Kidney glomerular epithelial cell (primary cell): Measurements from ENCODE around the gene CLK1.
"Not testable (repeated sequence)": the region's sequence is repeated elsewhere in the genome, so short reads cannot be mapped to it uniquely, and the experiment has no call there.

Experiments
- DNase-seq: peaks from one replicate; lab custom pipeline; 2025; lab: John Stamatoyannopoulos, UW

CLK1 gene

DNA sequence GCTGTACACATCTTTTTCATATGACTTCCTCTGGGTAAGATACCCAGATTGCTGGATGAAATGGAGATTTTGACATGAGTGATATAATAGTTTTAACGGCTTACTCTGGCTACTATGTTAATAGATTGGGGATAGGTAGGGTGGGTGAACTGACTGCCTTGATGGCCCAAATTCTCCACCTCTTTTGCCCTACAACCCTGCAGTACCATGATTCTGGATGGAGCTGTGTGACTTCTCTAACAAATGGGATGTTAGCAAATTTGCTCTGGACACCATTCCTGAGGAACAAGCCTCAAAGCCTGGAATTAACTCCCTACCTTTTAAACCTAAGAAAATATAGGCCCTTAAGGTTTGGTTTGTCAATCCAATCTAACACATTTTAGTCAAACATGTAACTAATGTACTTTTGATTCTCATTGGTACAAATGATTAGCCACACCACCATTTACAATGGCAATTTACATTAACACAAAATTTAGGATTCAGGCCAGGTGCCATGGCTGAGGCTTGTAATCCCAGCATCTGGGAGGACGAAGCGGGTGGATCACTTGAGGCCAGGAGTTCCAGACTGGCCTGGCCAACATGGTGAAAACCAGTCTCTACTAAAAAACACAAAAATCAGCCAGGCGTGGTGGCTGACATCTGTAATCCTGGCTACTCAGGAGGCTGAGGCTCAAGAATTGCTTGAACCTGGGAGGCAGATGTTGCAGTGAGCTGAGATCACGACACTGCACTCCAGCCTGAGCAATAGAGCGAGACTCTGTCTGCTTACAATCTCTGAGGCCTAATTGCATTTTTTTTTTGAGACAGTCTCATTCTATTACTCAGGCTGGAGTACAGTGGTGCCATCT is 12.8 kb downstream of the CLK1 start:
- no peak for DNase-seq

DNA sequence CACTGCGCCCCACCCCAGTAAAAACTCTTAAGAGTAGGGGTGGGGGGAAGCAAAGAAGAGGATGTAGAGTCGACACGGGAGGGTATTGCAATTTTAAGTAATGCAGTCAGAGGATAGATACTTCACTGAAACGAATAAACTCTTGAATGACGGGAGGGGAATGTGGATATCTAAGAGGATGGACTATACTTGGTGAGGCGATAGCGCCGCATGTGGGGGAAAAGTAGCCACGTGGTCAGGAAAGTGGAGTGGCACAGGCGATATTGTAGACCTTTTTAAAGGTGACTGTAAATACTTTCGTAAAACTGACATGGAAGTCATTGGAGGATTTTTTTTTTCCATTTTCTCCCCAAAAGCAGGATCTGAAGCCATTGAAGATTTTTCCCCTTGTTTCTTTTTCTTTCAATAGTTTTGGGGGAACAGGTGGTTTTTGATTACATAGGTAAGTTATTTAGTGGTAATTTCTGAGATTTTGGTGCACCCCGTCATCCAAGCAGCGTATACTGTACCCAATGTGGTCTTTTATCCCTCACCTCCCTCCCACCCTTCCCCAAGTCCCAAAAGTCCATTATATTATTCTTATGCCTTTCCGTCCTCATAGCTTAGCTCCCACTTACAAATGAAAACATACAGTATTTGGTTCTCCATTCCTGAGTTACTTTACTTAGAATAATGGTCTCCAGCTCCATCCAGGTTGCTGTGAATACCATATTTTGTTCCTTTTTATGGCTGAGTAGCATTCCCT is 13.8 kb downstream of the CLK1 start:
- no peak for DNase-seq

DNA sequence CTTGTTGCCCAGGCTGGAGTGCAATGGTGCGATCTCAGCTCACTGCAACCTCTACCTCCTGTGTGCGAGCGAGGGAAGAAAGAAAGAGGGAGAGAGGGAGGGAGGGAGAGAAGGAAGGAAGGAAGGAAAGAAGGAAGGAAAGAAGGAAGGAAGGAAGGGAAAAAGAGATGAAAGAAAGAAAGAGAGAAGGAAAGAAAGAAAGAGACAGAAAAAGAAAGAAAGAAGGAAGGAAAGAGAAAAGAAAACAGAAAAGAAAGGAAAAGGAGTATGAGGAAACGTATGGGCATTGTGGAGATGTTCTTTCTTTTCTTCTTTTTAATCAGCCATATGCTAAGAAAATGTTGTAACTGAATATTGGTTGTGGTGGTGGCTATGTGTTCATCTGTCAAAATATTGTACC is 16.5 kb downstream of the CLK1 start:
- DNase-seq: no peak

DNA sequence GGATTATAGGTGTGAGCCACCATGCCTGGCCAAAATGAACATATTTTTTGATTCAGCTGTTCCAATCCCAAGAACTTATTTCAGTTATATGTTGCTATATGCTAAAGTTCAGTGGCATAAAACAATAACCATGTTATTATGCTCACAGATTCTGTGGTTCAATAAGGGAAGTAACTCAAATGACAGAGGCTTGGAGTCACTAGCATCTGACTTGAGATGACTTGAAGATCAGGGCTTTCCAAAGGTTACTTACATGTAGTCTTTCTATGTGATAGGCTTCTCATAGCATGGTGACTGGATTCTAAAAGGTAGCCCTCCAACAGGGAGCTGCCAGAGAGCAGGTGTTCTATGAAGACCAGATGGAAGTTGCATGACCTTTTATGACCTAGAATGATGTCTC is 17.2 kb downstream of the CLK1 start:
- DNase-seq: no peak

DNA sequence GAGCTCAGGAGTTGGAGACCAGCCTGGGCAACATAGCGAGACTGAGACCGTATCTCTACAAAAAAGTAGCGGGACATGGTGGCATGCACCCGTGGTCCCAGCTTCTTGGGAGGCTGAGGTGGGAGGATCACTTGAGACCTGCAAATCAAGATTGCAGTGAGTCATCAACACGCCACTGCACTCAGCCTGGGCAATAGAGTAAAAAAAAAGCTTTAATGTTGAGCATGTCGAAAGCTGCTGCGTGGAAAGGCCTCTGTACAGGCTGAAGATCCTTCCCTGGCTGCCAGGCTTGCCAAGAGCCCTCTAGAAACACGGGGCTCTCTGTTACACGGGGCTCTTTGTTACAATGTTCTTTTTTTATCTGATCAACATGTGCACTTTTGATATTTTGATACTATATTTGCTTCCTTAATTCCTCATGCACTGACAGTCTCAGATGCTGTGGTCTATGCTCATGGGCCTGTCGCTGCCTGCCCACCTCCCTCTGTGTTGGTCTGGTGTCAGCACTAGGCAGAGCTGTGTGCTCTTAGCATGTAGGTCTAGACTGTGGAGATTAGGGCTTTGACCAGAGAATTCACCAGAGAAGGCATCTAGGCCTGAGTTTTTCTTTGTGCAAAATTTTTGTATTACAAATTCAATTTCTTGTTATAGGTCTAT is 18.7 kb downstream of the CLK1 start:
- DNase-seq: no peak

DNA sequence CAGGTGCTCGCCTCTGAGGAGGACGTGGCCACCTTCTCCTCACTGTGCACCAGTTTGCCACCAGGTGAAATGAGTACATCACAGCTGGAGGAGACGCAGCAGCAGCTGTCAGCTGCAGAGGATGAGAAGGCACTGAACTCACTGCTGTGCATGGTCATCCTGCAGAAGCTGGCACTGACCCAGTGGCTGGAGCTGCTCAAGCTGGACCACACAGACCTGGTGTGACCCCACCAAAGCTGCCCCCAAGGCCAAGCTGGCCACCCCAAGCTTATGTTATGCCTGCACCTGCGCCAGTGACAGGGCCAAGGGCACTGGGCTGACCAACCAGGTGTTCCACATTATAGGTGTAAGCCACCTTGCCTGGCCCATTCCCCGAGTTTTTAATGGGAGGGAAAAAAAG is 19.3 kb downstream of the CLK1 start:
- no peak for DNase-seq

DNA sequence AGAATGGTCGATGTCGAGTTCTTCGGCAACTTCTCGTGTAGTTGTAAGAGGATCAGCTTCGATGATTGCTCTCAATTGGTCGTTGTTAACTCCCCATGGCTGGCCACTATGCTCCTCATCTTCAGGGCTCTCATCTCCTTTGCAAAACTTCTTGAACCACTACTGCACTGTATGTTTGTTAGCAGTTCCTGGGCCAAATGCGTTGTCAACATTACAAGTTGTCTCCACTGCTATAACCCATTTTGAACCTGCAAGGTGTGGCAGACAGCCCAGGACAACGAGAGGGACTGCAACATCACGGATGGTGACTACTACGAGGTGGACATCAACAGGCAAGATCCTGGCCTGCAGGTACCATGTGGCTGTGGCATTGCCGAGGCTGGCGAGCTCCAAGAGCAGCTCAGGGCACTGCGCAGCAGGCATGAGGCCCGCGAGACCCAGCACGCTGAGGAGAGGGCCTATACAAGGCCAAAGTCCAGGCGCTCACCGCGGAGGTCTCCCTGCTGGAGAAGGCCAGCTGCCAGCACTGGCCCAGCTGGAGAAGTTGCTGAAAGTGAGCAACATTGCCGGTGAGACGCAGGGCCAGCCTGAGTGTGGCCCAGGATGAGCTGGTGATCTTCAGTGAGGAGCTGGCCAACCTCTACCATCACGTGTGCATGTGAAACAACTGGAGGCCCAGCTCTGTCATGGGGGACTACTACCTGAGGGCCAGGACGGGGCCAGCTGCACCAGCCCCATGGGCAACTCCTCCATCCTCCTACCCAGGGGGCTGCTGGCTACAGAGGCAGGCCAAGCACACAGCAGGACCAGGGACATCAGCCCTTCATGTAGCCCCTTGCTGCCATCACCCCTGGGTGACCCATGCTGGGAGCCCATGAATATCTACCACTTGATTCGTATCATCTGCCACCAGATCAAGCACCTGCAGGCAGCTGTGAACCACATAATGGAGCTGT is 20.2 kb downstream of the CLK1 start:
- DNase-seq: no peak

DNA sequence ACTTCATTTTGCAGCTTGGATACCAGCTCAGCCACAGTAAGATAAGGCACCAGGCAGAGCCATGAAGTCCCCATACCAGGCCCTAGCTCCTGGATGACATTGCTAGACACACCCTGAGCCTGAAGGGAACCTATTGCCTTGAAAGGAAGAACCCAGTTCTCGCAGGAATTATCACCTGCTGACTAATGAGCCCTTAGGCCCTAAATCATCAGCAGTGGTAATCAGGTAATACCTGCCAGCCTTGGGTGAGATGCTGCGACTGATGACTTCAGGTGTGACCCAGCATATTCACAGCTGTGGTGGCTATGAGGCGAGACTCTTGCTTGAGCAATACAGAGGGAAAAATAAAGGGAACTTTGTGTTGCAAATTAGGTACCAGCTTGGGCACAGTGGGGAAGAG is 24.9 kb downstream of the CLK1 start:
- DNase-seq: no peak

DNA sequence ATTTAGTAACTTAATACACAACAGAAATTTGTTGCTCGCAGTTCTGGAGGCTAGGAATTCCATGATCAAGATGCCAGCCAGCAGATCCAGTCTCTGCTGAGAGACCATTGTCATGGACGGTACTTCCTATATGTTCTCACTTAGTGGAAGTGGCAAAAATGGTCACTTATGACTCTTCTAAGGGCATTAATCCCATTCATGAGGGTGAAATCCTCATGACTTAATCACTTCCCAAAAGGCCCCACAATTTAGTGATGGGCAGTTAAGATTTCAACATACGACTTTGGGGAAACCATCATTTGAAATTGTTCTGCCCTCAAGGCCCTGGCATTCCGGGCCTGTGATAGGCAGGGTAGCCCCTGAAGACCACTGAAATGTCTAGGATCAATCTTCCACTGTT is 29.8 kb downstream of the CLK1 start:
- no peak for DNase-seq

DNA sequence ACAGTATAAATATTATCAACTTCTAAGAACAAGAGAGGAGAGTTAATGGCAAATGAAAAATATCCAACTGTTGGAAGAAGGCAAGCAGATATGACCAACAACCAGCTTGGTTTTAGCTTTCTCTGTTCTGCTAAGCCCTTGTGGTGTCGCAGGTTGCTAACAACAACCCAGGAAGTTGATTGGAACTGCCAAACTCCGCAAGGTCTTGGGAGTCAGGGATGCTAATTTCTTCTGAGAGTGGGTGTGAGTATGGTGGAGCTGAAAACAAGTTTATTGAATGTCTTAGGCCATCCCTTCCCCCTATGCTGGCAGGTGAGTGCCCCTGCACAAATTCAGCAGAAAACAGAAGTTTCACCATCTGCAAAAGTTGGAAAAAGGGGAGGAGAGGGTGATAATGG is 35.2 kb downstream of the CLK1 start:
- no peak for DNase-seq

DNA sequence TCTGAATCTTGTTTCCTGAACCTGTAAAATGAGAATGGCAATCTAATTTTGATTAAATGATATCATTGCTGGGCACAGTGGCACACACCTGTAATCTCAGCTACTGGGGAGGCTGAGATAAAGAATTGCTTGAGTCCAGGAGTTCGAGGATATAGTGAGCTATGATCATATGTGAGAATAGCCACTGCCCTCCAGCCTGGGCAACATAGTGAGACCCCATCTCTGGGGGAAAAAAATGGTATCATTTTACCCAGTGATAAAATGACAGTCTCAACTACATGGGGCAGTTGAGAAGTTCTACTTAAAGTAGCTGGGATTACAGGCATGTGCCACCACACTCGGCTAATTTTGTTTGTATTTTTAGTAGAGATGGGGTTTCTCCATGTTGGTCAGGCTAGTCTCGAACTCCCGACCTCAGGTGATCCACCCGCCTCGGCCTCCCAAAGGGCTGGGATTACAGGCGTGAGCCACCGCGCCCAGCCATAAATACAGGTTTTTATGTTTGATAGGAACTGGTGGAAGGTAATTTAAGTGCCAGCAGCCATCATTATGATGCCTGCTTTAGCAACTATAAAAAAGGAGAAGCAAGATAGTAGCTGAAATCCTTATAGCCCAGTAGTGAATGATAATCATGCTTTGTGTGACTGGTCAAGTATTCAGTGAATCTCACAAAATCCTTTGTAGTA is 35.7 kb downstream of the CLK1 start:
- DNase-seq: no peak

DNA sequence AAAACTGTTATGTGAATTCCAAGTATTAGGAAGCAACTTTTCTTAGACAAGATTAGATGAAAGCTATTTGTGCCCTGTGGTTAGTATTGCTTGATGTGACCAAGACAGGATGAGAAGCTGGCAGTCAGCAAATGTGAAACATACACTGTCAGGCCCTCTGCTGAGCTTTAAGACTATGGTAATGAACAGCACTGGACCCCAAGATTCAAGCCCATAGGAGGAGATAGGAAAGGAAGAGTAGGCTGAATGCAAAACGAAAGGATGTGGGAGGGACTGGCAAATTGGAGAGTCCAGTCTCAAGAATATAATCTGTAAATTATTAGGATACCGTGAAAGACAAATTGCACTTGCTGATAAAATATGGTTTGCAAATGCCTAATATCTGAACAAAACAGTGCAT is 36.4 kb downstream of the CLK1 start:
- DNase-seq: no peak

DNA sequence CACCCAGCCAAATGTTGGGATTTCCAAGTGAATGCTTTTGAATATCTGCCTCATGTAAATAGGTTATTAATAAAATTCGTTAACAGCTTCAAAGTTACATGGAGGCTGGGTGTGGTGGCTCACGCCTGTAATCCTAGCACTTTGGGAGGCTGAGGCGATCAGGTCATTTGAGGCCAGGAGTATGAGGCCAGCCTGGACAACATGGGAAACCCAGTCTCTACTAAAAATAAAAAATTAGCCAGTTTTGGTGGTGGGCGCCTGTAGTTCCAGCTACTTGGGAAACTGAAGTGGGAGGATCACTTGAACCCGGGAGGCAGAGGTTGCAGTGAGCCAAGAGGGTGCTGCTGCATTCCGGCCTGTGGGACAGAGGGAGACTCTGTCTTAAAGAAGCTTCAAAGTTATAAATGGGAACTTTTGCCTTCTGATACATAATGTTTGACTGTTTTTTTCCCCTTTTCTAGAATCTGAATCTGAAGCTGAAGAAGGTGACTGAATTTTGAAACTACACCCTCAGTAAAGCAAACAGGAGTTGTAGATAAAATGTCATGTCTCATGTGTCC is 42.7 kb downstream of the CLK1 start:
- no peak for DNase-seq

DNA sequence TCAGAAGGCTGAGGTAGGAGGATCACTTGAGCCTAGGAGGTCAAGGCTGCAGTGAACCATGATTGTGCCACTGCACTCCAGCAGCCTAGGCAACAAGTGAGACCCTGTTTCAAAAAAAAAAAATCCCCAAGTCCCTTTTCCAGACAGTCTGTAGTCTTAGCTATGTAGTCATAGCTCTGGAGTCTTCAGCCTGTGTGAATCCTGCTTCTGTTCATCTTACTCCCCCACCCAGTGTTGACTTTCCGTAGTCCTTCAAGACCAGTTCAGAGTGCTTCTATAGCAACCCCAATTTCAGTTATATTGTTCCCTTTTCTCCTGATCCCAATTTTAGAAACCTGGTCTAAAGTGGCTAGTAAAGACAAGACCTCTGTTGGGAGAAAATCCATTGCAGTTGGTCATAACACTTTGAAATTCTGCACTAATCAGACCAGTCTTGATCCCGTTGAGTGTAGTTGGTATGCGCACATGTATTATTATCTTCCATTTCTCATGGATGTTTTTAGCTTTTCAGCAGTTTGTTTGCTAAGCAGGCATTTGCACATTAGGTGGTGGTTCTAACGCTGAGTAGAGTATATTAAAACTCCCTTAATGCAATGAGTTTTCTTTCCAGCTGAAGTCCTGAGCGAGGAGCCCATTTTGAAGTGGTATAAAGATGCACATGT is 43.8 kb downstream of the CLK1 start:
- DNase-seq: no peak

DNA sequence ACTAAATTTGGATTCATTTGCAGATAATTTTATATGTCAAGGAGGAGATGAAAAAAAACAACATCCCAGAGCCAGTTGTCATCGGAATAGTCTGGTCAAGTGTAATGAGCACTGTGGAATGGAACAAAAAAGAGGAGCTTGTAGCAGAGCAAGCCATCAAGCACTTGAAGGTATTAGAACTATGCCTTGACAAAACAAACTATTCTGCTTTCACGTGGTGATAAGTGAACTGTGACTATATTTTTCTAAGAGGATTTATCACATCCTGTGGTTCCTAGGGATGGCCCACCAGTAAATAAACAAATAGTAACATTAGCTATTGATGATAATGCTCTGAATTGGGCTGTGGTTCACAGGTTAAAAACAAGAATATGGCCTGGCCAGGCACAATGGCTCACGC is 45.7 kb downstream of the CLK1 start:
- not testable (repeated sequence) for DNase-seq

DNA sequence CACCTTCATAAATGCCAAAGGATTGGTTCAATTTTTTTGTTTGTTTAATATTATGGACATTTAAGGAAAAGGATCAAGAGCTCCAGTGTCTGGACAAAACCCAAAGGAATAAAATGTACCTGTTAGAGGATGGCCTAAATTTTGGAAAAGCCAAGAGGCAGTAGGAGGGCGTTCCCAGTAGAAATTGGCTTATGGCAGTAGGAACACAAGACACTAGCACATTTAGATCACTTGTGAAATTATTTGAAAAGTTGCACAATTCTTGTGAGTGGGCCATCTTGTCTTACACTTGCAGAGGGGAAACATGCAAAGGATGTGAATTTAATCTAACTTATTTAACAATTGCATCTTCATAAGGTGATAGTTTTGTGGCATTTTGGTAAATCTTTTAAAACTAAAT is 49.5 kb downstream of the CLK1 start:
- no peak for DNase-seq

DNA sequence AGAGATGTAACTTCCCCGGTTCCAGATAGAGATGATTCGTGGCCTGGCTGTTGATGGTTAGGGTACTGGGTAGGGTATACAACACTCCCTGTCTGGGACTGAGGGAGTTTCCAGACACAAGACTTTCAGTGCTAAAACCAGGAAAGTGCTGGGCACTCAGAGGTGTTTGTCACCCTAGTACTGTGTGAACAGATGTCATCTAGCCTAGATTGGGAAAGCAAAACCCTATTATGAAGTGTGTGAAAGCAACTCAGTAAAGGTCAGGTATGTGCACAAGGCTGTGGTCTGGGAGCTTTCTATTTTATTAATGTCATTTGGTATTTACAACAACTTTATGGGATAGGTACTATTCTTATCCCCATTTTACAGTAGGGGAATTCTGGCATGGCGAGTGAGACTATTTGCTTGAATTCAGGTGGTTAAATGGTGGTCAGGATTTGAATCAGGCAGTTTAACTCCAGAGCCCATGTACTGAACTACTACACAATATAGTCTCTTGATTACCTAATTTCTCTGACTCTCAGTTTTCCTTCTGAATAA is 50.1 kb downstream of the CLK1 start:
- no peak for DNase-seq

DNA sequence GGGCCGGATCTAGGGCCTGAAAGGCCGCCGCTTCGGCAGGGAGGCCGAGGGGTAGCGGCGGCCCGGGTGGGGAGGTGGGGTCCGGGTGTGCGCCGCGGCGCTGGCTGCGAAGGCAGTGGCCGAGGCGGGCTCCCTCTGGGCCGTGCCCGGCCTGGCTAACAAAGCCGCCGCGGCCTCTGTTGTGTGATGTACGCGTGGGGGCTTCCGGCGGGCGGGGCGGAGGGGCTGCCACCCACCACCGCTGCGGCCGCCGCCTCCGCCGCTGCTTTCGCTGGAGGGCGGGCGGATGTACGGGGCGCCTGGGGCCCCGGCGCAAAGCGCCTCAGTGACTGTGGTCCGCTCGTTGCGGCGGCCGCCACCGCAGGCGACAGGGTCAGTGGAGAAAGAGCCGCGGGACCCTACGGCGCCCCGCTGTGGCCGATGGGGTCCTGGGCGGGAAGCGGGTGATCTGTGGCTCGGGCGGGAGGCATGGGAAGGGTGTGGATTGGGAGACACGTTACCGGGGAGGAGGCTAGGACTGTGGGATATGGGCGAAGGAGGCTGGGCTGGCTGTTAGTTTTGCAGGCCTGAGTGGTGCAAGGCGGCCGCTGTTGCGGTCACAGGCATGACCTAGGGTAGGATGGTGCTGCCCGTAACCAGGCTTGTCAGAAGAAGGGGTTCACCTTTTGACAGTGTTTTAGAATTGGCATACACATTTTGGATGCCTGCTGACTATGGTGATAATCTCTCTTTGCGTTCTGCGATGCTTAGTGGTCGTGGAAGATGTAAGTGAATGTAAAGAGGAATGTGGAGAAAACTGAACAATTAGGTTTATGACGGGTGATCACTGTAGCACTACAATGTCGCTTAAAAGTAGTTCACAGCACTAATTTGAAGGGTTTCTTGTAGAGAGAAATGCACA is 52.1 kb downstream of the CLK1 start:
- DNase-seq: peak; percentile 54
